NCI-H2227 treated with DMSO at 0.1 percent for 48 hours (cell line): ENCODE data around the gene PDZD2.
"Not testable (repeated sequence)": the region's sequence is repeated elsewhere in the genome, so short reads cannot be mapped to it uniquely, and the experiment has no call there.

Source experiments
- DNase-seq: peaks from one replicate; lab custom pipeline; 2025; lab: John Stamatoyannopoulos, UW

The PDZD2 gene

GRCh38 chr5:32080565-32080964 is 441.6 kb downstream of the PDZD2 start:
- not testable (repeated sequence) for DNase-seq

- no peak for DNase-seq
Measured at GRCh38 chr5:32082701-32083100, 443.8 kb downstream of the PDZD2 start.

GRCh38 chr5:32083981-32084430 is 445.1 kb downstream of the PDZD2 start:
- DNase-seq, result no peak

GRCh38 chr5:32087086-32088082 is 448.5 kb downstream of the PDZD2 start:
- no peak for DNase-seq

GRCh38 chr5:32088214-32088613 is 449.3 kb downstream of the PDZD2 start:
- no peak for DNase-seq

DNA sequence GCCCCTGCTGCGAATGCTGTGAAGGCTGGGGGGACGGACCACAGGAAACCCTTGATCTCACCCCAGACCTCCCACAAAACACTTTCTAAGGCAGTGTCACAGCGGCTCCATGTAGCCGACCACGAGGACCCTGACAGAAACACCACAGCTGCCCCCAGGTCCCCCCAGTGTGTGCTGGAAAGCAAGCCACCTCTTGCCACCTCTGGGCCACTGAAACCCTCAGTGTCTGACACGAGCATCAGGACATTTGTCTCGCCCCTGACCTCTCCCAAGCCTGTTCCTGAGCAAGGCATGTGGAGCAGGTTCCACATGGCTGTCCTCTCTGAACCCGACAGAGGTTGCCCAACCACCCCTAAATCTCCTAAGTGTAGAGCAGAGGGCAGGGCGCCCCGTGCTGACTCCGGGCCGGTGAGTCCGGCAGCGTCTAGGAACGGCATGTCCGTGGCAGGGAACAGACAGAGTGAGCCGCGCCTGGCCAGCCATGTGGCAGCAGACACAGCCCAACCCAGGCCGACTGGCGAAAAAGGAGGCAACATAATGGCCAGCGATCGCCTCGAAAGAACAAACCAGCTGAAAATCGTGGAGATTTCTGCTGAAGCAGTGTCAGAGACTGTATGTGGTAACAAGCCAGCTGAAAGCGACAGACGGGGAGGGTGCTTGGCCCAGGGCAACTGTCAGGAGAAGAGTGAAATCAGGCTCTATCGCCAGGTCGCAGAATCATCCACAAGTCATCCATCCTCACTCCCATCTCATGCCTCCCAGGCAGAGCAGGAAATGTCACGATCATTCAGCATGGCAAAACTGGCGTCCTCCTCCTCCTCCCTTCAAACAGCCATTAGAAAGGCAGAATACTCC is 450.4 kb downstream of the PDZD2 start:
- DNase-seq, result no peak

GRCh38 chr5:32090026-32090754 is 451.3 kb downstream of the PDZD2 start:
- DNase-seq, result no peak

- no peak for DNase-seq
Measured at GRCh38 chr5:32090755-32091128, 451.8 kb downstream of the PDZD2 start.

DNA sequence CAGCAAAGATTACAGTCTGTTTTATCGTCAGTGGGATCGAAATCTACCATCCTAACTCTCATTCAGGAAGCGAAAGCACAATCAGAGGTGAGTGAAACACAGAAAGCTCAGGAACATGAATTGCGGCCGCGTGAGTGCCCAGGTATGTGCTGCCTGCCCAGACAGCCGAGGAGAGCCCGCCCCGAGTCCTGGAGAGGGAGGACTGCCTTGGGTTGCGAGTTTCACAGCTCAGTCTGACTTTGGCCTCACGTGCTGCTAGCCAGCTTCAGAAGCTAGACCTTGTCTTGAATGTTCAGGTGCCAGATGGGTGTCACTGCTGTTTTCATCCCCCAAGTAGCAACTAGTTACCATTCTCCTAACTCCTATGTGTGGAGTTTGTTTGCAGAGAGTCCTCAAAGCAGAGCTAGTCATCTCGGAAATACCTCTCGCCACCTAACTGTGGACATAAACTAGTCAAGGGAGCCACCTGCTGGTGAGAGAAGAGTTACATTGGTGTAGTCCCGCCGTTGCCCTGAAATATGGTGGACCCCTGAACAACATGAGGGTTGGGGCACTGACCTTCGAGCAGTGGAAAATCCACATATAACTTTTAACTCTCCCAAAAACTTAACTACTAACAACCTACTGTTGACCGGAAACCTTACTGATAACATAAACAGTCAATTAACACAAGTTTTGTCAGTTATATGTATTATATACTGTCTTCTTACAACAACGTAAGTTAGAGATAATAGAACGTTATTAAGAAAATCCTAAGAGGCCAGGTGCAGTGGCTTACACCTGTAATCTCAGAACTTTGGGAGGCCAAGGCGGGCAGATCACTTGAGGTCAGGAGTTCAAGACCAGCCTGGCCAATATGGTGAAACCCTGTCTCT is 454.2 kb downstream of the PDZD2 start:
- DNase-seq, result peak; percentile 90

- DNase-seq, result no peak
Measured at GRCh38 chr5:32094691-32095090, 455.8 kb downstream of the PDZD2 start.

- no peak for DNase-seq
Measured at GRCh38 chr5:32095261-32095671, 456.3 kb downstream of the PDZD2 start.

DNA sequence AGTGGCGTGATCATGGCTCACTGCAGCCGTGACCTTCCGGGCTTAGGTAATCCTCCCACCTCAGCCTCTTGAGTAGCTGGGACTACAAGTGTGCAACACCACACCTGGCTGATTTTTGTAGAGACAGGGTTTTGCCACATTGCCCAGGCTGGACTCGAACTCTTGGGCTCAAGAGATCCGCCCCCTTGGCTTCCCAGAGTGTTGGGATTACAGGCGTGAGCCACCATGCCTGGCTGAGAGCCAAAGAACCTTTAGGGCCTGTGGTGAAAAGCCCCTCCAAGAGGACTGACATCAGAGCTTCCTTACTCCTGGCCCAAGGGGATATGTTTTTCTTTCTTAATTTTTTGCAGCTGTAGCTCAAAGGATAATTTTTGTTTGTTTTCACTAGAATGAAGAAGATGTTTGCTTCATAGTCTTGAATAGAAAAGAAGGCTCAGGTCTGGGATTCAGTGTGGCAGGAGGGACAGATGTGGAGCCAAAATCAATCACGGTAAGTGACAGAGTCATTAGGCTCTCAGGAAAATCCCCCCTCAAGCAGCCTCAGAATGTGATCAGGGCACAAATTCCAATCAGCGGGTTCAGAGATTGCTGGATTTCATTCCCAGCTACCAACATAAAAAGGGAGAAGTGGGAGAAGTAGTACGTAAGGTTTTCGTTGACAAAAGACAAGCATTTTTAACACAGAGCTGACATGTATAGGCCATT is 458.1 kb downstream of the PDZD2 start:
- no peak for DNase-seq

DNA sequence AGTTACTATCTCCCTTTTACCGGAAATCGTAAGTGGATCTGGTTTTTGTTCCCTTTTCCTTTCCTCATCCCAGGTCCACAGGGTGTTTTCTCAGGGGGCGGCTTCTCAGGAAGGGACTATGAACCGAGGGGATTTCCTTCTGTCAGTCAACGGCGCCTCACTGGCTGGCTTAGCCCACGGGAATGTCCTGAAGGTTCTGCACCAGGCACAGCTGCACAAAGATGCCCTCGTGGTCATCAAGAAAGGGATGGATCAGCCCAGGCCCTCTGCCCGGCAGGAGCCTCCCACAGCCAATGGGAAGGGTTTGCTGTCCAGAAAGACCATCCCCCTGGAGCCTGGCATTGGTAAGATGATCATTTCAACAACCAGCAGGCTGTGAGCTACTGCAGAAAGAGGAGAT is 459.4 kb downstream of the PDZD2 start:
- DNase-seq, result no peak

DNA sequence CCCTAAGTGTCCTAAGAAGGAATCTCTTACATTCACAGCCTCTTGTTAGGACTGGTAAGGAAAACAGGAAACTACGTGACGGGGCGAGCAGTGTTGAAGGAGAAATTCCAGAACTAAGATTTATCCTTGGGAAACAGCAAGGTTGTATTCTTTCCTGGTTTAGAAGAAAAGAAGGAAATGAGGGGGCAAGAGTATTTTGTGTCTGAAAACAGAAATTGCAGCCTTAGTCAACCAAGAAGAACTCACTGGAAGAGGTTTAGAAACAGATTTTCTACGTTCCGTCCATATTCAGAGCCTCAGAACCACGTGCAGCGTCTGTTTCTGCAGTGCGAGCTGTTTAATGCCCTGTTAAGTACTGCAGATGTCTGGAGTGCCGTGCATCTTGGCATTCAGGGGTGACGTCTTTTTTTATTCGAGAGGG is 460.0 kb downstream of the PDZD2 start:
- no peak for DNase-seq

- DNase-seq, result no peak
Measured at GRCh38 chr5:32099486-32100035, 460.6 kb downstream of the PDZD2 start.

DNA sequence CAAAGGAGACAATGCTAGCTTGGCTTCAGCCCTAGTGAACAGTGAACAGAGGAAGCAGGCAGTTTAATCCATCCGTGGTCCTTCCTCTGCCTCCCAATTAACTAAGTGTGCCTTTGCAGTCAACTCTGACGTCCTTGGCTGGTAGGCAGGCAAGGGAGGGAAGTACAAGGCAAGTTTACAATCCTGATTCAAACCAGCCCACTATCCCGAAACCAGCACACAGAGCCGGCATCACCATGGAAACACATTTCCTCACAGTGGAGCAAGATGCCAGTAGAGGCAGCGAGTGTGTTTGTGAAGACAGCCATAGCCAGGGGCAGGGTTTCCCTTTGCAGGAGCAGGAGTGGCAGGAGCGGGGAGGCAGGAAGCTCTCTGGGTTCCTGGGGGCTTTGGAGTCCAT is 461.3 kb downstream of the PDZD2 start:
- no peak for DNase-seq

GRCh38 chr5:32100691-32101302 is 461.9 kb downstream of the PDZD2 start:
- DNase-seq, result no peak

- DNase-seq, result no peak
Measured at GRCh38 chr5:32102254-32102986, 463.5 kb downstream of the PDZD2 start.

- no peak for DNase-seq
Measured at GRCh38 chr5:32103521-32103920, 464.6 kb downstream of the PDZD2 start.
